Measurements from ENCODE around the gene OGFRL1. TPM values are rescaled to one million over a fixed set of nuclear protein-coding genes. Genes with fewer than 3 reads are reported as not detected.

OGFRL1 gene
- total and polyA plus RNA-seq, 2 donors (not counting 1 experiment from before 2014, with no cell fraction given): 6.4 to 31.6 TPM

- no peaks in the 10 kb centered on the region for H3K9me3 Mint-ChIP-seq (ENCODE audit: insufficient read depth)
- H4K20me1 ChIP-seq (ENCODE audit: control insufficient read depth, insufficient read depth, low read length, poor library complexity, severe bottlenecking): no peaks in the 10 kb centered on the region
- no peaks in the 10 kb centered on the region for H3K9me3 ChIP-seq (ENCODE audit: control extremely low read depth in 1 of 3, control insufficient read depth in 2 of 3, insufficient read depth in 1 of 3, low read length in 2 of 3)
- WGBS (ENCODE audit: insufficient coverage): 100% methylated on average over 2 of the region's 3 CpGs
- H3K27me3 ChIP-seq (replicated peaks in 1 of 4; ENCODE audit: control extremely low read depth in 1 of 4, control insufficient read depth in 3 of 4, insufficient read depth in 4 of 4, low read length in 3 of 4): peaks cover 0 to 3% (median 0%) of the 10 kb centered on the region in 4 experiments
- no peak overlapping the region for H3K4me2 ChIP-seq (replicated peaks; ENCODE audit: low read depth, low read length, poor library complexity, severe bottlenecking)
- no peaks in the 10 kb centered on the region for H3K79me2 ChIP-seq (ENCODE audit: control insufficient read depth, insufficient read depth, low read length)
- peaks cover 2% of the 10 kb centered on the region for H3K4me1 Mint-ChIP-seq
- H3K27me3 Mint-ChIP-seq: peaks cover 3% of the 10 kb centered on the region
- no peak overlapping the region for H3K4me3 ChIP-seq (ENCODE audit: control extremely low read depth in 1 of 5, extremely low read depth in 1 of 5, insufficient read depth in 1 of 5, low read depth in 2 of 5, low read length in 4 of 5)
- CTCF ChIA-PET: interaction anchor here (1.5 kb wide), 1 partner anchor 13 kb away, joined by 4 read pairs; no protein-coding TSS in a partner anchor
- TF ChIP-seq CTCF (IDR thresholded peaks at IDR 0.05) (no peak), EZH2 (IDR thresholded peaks at IDR 0.05; ENCODE audit: borderline replicate concordance, insufficient read depth, low read depth, low read length, poor library complexity, severe bottlenecking) (no peak)
- no peak overlapping the region for H3K27ac ChIP-seq (ENCODE audit: low read length in 2 of 2)
- ATAC-seq (ENCODE audit: low read depth) (no peak), DNase-seq (no peak)
- no peak overlapping the region for H3K9ac ChIP-seq (ENCODE audit: low read length)
- no peak overlapping the region for H3K27ac Mint-ChIP-seq
- intact Hi-C loops (cut with micrococcal nuclease): no loop called here
- H3K36me3 ChIP-seq (replicated peaks in 1 of 2; ENCODE audit: control extremely low read depth in 1 of 2, control insufficient read depth in 1 of 2, extremely low read depth in 1 of 2, insufficient read depth in 2 of 2, low read length in 1 of 2): no peaks in the 10 kb centered on the region
- H3K4me1 ChIP-seq (ENCODE audit: control insufficient read depth in 2 of 2, insufficient read depth in 2 of 2, low read length in 2 of 2): no peaks in the 10 kb centered on the region
- POLR2A ChIA-PET: no interaction called here
- H2AFZ ChIP-seq (ENCODE audit: insufficient read depth, low read depth, low read length, poor library complexity, severe bottlenecking): no peak overlapping the region
- no peak overlapping the region for H3K4me3 Mint-ChIP-seq
Observed at GRCh38 chr6:71330501-71330900, 41.9 kb downstream of the OGFRL1 start.

- ChIA-PET CTCF (no interaction called here), POLR2A (no interaction called here)
- no peak overlapping the region for H3K4me3 Mint-ChIP-seq
- no peaks in the 10 kb centered on the region for H3K9me3 Mint-ChIP-seq (ENCODE audit: insufficient read depth)
- no peak overlapping the region for H3K27ac Mint-ChIP-seq
- Histone ChIP-seq H3K4me3 (ENCODE audit: control extremely low read depth in 1 of 5, extremely low read depth in 1 of 5, insufficient read depth in 1 of 5, low read depth in 2 of 5, low read length in 4 of 5) (no peak overlapping the region), H3K36me3 (replicated peaks in 1 of 2; ENCODE audit: control extremely low read depth in 1 of 2, control insufficient read depth in 1 of 2, extremely low read depth in 1 of 2, insufficient read depth in 2 of 2, low read length in 1 of 2) (no peaks in the 10 kb centered on the region), H3K9me3 (ENCODE audit: control extremely low read depth in 1 of 3, control insufficient read depth in 2 of 3, insufficient read depth in 1 of 3, low read length in 2 of 3) (no peaks in the 10 kb centered on the region), H2AFZ (ENCODE audit: insufficient read depth, low read depth, low read length, poor library complexity, severe bottlenecking) (no peak overlapping the region), H4K20me1 (ENCODE audit: control insufficient read depth, insufficient read depth, low read length, poor library complexity, severe bottlenecking) (no peaks in the 10 kb centered on the region), H3K4me2 (replicated peaks; ENCODE audit: low read depth, low read length, poor library complexity, severe bottlenecking) (no peak overlapping the region), H3K27me3 (replicated peaks in 1 of 4; ENCODE audit: control extremely low read depth in 1 of 4, control insufficient read depth in 3 of 4, insufficient read depth in 4 of 4, low read length in 3 of 4) (peaks cover 0 to 3% (median 0%) of the 10 kb centered on the region in 4 experiments), H3K79me2 (ENCODE audit: control insufficient read depth, insufficient read depth, low read length) (no peaks in the 10 kb centered on the region), H3K4me1 (ENCODE audit: control insufficient read depth in 2 of 2, insufficient read depth in 2 of 2, low read length in 2 of 2) (no peaks in the 10 kb centered on the region), H3K27ac (ENCODE audit: low read length in 2 of 2) (no peak overlapping the region), H3K9ac (ENCODE audit: low read length) (no peak overlapping the region)
- no peak for ATAC-seq (ENCODE audit: low read depth)
- WGBS (ENCODE audit: insufficient coverage): no CpG with 5 or more reads among the region's 2 CpGs
- TF ChIP-seq CTCF (IDR thresholded peaks at IDR 0.05) (no peak), EZH2 (IDR thresholded peaks at IDR 0.05; ENCODE audit: borderline replicate concordance, insufficient read depth, low read depth, low read length, poor library complexity, severe bottlenecking) (no peak)
- peaks cover 3% of the 10 kb centered on the region for H3K27me3 Mint-ChIP-seq
- peaks cover 2% of the 10 kb centered on the region for H3K4me1 Mint-ChIP-seq
- DNase-seq: no peak
- intact Hi-C loops (cut with micrococcal nuclease): no loop called here
Observed at GRCh38 chr6:71332012-71332411, 43.4 kb downstream of the OGFRL1 start.
